ENCODE data around the gene MROH2A.

MROH2A gene

DNA sequence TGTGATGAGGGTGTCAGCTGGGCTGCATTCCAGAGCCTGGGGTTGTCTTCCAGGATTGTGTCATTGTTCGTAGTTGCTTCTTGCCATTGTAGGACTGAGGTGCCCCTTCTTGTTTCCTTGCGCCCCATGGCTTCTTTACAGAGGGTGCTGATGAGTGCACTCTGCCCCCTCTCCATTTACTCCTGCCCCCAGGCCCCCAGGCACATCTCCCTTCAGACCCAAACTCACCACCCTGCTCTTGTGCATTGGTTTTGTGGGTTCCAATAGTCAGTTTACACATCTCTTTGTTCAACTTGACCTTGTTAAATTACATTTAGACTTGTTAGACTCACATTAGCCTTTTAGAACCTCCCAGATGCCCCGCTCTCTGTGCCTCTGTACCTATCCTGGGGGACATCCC, 43.1 kb downstream of the MROH2A start:
- no peak for DNase-seq

DNA sequence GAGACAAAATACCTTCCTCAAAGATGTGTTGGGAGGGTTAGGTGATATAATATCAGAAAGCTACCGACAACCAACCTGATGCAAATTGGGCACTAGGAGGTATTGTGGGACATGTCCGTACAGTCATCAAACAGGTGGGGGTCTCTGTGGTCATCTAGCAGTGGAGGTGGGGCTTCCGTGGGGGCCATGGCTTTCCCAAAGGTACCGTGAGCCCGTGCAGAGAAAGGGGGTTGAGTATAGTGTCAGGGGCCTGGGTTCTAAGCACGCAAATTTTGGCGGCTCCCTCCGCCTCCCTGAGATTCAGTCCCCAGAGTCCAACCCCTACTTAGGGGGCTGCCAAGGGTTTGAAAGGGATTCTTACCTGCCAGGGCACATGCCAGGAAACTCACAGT, 43.6 kb downstream of the MROH2A start:
- no peak for DNase-seq

DNA sequence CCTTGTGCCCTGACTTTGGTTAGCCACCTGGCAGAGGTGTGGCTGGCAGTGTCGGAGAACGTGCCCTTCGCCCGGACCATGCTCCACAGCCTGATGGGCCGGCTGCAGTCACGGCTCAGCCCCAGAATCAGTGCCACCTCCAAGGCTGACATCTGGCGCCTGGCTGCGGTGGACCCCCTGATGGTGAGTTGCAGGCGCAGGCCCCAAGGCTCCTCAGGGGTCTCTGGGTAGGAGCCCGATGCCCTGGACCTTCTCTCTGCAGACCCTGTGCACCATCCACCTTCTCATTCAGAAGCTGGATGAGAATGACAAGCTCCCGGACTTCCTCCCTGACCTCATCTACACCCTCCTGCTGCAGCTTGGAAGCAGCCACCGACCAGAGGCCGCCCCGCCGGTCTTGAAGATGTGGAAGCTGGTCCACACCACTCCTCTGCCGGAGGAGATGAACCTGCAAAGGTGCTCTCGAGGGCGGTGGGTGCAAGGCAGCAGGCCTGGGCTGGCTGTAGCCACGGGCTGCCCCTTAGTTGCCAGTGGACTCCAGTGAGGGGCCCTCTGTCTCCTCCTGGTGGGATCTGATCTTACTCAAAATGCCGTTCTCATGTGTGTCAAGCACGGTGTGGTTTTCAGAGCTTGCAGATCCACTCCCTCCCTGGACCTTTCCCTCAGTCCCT, 44.1 kb downstream of the MROH2A start:
- no peak for DNase-seq

DNA sequence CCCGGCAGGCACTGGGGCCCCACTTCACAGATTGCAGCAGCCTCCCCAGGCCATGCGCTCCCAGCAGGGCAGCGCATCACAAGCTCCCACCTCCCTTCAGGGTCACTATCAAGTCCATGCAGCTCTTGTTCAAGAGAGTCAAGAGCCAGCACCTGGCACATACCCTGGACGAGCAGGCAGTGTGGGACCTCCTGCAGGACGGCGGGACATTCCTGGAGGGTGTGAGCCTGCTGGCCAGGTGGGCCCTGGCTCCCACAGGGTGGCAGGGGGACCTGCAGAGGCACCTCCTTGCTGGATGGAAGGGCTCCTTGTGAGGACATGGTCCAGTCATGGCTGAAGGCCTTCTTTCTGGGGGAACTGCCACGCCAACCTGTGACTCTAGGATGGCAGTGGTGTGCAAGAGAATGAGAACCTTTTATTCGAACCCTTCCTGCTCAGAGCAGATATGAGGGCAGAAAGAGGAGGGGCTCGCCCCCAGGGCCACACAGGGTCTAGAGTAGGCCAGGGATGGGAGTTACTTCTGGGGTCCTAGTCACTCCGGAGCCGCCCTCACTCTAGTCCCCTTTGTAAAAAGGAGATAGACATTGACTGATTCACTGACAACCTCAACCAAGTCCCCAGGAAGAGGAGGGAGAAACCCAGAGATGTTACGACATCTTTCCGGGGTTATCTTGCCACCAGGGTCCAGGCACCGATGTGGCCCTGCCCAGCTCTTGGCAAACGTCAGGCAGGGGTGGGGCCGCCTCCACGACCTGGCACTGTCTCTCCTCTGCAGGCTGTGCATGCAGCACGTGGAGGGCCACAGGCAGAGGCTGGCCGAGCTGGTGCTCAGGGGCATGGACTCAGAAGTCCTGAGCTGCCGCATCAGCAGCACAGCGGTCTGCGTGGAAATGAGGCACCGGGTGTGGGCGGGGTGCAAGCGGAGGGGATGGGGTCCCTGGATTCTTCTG, 44.9 kb downstream of the MROH2A start:
- no peak for DNase-seq

DNA sequence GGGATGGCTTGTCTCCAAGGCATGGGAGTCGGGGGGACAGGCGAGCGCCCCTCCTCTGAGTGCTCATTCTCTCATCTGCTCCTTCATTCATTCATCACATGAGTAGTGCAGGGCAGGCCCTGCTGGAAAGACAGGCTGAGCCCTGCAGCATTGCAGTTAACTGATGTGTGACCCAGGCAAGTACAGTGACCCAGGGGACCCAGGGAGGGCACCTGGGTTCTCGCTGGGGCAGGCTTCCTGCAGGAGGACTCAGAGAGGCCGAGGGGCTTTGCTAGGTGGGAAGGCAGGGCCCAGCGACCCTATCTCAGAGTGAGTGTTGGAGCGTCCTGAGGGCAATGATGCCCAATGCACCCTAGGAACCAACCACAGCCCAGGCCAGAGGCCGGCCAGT, 45.6 kb downstream of the MROH2A start:
- DNase-seq: no peak

DNA sequence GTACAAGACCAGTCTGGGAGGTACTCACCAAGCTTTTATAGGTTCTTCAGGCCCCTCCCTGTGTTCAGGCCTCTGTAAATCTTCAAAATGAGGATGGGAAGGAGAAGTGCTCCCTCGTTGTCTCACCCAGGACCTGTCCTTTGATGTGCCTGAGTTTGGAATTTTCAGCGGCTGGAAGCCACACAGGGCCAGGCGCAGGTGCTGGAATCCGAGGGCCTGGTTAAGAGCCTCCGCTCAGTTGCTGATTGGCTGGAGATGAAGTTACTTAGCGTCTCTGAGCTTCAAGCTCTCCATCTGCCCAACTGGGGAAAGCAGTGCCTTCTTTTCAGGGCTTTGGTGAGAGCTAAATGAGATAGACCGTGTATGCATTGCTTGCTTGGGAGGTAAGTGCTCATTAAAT, 46.2 kb downstream of the MROH2A start:
- DNase-seq: no peak

DNA sequence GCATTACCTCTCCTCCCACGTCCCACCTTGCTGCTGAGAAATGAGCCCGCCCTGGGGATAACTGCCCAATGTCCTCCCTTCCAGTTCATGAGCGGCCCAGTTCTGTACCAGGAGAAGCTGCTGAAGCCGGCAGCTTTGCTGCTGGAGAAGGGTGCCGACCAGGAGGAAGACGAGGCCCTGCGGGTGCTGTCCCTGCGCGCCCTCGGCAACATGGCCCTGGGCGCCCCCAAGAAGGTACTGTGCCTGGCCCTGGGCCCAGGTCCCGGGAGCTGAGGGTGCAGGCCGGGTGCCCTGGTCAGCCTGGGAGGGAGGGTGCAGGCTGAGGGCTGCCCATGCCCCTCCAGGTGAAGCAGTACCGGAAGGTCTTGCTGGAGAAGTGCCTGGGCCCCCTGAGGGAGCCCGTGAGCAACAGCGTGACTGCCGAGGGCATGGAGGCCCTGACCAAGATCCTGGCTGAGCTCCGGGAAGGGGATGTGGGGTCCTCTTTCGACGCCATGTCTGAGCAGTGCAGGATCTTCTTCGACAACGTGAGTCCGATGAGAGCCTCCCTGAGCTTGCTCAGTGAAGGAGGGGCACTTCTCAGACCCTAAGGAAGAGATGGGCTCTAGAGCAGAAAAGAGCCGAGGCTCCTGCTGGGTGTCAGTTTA, 50.5 kb downstream of the MROH2A start:
- no peak for DNase-seq

DNA sequence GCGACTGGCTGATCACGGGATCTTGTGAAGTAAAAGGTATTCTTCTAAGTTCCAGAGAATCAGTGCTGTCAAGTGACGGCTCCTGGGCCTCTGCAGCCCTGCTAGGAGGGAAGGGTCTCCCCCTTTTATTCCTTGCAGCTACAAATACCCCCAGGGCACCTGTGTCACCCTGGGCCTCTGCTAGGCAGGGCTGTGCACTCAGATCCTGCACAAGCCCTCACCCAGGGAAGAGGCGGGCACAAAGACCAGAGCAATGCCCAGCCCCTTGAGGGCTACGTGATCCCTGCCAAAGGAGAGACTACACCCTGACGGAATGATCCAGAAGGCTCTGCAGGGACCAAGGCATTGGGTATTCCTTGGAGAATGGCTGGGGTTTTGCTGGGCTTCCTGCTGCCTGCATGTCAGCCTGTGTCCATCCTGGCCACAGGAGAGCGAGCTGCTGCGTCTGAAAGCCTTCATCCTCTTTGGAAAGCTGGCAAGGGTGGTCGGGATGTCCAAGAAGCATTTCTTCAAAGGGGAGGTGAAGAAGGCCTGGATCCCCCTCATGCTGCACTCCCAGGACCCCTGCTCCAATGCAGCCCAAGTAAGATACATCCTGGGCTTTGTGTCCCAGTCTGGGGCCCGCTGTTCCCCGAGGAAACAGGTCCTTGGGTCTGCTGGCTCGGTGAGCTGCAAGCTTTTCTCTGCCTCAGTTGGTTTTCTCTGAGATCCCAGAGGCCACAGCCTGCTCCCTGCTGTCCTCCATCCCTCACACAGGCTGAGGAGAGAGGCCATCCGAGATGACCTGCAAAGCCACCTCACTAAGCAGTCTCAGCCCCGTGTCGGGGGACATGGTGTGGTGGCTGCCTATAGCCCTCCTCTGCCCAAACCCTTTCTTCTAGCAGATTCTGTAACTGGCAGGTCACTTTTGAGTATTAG, 51.3 kb downstream of the MROH2A start:
- DNase-seq: no peak

DNA sequence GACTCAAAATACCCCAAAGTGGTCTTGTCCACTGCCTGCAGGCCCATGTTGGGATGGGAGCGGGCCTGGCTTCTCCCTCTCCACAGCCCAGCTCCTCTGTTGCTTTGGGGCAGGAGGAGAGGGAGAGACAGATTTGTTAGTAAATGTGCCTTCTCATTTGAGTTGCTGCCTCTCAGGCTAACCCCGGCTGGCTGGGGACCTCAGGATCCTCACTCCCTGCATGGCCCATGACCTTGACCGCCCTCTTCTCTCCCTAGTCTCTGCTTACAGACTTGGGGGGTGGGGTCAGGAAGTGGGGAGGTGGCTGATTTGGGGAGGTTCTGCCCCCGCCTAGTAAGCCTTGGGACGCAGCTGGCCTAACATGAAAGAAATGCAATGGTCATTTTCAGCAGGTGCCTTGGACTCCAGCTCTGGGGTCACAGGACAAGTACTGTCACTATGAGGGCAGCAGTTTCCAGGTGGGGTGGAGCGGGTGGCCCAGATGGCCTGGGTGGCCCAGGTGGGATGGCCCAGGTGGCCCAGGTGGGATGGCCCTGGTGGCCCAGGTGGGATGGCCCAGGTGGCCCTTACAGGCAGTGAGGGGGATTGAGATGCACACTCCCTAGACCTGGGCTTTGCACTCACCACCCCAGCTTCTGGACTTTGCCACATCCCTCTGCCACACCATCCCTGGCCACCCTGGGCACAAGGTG, 52.1 kb downstream of the MROH2A start:
- DNase-seq: no peak

DNA sequence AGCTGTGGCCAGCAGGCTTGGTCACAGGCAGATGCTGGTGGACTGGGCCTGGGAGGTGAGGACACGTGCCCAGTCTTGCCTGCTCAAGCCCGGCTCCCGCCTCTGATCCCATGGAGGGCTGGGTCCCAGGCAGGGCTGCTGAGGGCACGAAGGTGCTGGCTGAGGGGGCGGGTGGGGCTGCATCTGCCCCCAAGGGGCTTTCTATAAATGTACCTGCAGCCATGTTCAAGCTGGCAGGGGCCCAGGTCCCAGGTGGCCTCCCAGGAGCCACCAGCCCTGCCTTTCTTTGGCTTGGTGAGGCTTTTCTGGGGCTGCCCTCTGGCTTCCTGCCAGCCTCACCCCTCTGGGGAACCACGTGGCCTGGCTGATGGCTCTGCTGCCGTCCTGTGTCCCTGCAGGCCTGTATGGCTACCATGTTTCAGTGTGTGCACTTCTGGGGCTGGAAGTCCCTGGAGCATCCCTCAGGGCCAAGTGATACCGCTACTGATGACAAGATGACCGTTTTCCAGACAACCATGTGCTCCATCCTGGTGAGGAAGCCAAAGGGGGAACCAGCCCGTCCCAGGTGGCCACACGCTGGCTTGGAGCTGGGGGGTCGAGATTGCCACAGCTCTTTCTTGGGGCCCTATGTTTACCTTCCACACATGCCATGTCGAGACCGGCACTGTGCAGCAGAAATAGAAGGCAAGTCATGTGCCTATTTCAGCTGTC, 53.0 kb downstream of the MROH2A start:
- no peak for DNase-seq

DNA sequence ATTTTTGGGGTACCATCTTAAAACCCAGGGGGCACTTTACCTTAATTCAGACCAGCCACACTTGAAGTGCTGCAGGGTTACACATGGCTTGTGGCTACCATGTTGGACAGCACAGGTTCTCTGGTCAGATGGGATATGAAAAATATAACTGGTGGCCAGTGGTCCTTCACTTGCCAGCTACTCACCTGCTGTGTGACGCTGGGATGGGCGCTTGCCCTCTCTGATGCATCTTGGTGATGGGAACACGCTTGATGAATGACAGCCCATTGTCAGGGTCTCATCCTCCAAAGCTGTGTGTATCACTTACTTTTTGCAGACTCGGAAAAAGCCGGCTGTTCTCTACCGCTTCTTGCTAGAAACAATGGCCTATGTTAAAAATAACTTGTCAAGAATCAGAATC, 53.7 kb downstream of the MROH2A start:
- DNase-seq: no peak

DNA sequence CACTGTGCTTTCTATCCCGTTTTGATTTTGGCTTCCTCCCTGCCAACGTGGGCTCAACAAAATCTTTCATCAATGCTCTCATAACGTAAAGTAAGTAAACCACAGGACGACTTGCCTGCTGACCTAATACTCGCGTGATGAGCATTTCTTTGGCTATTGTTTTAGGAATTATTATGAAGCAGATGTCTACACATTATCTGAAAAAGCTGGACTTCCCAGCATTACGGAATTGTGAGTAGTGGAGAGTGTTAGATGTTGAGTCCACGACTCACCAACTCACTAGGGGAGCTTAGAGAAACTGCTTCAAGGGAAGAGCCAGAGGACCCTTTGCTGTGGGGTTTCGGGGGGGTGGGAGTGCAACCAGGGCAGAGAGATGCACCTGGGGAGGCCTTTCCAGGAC, 54.3 kb downstream of the MROH2A start:
- no peak for DNase-seq

DNA sequence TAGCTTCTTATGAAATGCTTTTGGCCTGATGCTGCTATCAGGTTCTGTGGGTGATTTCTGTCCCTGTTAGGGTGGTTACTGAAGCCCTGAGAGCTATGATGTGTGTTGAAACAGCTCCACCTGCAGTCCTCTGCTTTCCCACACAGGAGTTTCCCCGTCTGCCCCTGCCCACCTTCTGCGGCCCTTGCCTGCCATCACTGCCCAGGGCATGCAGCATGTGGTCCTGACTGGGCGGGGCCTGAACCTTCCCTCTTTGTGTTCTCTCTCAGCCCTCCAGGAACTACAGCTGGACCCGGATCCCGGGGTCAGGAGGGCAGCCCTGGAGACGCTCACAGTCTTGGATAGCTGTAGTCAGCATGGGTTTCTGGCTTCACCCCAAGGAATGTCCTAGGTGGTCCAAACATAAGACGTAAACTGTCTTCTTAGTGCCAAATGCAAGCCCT, 54.8 kb downstream of the MROH2A start:
- peak in 1 of 2 experiments; percentile 3 for DNase-seq

DNA sequence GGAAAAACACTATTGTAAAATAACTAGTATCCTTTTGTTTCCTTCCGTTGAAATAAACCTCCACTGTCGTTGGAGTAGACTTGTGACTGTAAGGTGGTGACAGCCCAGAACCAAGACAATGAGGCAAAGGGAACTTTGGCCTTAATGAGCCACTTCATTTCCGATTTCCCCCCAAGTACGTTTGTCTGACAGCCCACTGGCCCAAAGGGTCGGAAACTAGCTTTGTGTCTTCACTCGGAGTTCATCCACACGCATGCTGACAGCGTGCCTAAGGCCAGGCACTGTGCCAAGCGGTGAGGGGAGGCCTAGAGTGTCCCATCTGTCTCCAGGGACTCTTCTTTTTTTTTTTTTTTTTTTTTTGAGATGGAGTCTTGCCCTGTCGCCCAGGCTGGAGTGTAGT, 55.2 kb downstream of the MROH2A start:
- DNase-seq: no peak

DNA sequence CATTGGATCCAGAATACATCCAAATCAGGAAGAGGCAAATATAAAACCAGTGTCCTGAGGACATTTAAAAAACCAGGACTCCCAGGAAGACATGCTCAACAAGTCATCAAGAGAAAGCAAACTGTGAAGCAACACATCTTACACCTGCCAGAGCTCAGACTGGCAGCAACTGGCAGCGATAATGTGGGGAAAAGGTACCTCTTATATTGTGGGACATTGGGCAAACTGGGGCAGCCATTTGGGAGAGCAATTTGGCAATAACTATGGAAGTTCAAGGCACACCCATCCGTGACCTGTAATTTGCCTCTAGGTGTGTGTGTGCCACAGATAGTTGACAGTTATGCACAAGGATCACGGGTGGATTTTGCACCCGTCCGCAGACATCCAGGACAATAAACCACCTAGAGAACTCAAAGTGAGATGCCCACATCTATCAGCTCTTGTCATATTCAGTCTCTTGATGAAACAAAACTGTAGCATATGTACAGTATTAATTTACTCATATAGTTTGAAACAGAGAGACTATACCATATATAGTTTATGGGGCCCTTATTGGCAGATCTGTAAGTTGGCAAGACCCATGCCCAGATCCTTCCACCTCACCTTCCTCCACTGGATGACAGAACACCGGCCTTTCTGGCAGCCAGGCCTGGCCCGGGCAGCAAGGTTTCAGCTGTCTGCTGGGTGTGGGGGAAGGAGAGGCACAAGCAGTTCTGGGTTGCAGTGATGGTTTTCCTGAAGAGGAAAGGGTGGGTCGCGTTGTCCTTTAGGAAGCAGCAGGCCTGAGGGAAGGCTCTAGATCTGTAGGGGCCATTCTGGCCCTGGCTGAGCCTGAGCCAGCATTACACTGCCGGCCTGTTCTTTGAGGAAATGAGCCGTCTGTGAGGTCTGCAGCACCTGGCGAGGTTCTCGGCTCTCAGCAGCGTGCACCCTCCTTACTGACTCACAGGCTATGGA, 57.4 kb downstream of the MROH2A start:
- no peak for DNase-seq

DNA sequence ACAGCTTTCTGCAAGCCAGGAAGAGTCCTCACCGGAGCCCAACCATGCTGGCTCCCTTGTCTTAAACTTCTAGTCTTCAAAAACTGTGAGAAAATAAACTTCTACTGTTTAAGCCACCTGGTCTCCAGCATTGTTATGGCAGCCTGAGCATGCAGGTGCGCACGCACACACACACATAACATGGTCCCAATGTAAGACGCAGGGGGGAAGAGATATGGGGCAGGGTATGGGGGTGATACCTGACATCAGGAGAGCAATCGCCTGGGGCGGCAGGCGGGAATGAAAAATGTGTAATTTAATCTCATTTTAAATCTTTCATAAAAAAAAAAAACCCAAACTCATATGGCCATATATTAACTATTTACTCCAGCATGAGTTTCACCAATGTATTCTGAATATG, 58.2 kb downstream of the MROH2A start:
- no peak for DNase-seq

DNA sequence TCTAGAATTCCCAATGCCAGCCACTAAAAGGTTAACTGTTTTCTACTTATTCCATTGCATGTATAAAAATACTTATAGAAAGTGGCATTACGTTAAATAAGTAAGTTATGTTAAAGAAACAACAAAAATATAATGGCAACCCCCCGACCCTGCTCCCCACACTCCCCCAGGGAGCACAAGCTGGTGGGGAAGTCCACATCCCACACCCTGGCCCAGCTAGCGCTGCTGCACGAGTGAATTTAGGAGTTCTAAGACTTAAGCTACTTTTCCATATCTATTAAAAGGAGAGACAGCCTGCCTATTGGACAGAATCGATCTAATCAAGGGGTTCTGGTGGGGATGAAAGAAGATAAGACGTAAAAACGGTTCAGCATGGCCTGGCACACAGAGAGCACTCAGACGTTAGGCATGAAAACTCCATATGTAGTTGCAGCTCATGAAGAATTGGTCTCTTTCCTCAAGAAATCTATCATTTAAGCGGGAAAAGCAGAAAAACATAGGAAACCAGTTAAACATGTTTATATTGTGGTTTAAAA, 59.6 kb downstream of the MROH2A start:
- DNase-seq: no peak

DNA sequence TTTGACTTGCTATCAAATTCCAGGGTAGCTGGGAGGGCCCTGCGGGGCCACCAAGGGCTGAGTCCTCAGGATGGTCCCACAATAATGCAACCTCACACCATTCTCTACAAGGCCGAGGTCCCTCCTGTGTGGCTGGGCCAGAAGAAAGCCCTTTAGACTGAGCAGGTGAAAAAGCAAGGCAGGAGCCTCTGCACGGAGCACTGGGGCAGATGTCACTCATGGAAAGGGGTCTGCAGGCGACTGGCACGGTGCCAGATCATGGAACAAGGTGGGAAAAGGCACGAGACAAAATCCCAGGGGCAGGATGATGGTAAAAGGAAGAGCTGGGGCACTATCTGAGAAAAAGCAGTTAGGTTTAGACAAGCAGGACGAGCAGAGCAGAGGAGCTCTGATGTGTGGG, 60.1 kb downstream of the MROH2A start:
- DNase-seq: no peak

DNA sequence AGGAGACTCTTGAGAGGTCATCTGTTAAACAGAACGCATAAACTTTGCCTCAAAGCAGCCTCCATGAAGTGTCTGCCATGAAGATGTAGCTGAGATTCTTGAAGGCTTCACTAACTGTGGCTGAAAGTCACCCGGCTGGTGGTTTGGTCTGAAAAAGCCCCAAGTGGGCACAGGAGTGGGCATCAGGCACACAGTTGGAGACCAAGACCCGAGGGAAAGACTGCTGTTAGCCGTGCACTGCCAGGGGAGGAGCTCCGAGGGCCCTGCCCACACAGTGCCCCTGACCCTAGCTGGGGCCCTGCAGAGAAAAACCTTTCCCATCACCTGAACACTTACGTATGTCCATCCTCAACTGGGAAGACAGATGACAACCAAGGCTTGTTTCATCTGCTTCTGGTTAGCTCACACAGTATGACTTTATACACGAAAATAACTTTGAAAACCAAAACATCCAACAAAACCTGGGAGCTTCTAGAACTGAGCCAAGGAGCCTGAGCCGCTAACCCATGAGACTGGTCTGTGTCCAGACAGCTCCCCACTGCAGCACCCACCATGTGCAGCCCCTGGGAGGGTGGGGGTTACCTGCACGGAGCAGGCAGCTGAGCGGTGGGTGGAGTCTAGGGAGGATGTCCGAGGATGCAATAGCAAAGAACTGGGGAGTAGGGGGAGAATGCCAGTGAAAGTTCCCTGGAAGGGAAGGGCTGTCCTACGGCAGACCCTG, 60.8 kb downstream of the MROH2A start:
- DNase-seq: no peak
